Activated CD8-positive, alpha-beta memory T cell treated with anti-CD3 and anti-CD28 coated beads, Interleukin-2, amount 50 U/mL, for 24 hours (primary cell): Measurements from ENCODE around the gene GREB1L.

Source experiments
- DNase-seq: peaks from one replicate; pipeline ENCODE4 v3.0.0-alpha.2; 2020; ENCODE audit errors: extremely low read depth

Gene GREB1L

GRCh38 chr18:21559195-21559594, 317.2 kb downstream of the GREB1L start:
- no peak for DNase-seq

GRCh38 chr18:21571772-21572171, 329.7 kb downstream of the GREB1L start:
- no peak for DNase-seq
